IPS-15b (cell line): Measurements from ENCODE around the gene CD274.
"Not testable (repeated sequence)": the region's sequence is repeated elsewhere in the genome, so short reads cannot be mapped to it uniquely, and the experiment has no call there.

Source experiments
- H3K27me3 ChIP-seq: one replicate; pipeline ENCODE4 v1.6.1; 2013; ENCODE audit warnings: low read length; ENCODE audit not compliant: control insufficient read depth, insufficient read depth
- H3K36me3 ChIP-seq: one replicate; pipeline ENCODE4 v1.6.1; 2013; ENCODE audit warnings: low read length; ENCODE audit not compliant: control insufficient read depth, insufficient read depth
- H3K4me1 ChIP-seq: one replicate; pipeline ENCODE4 v1.6.1; 2013; ENCODE audit warnings: mild to moderate bottlenecking, low read length; ENCODE audit not compliant: control insufficient read depth, insufficient read depth
- H3K4me3 ChIP-seq: one replicate; pipeline ENCODE4 v1.5.1; 2013; ENCODE audit warnings: low read depth, low read length
- H3K9ac ChIP-seq: one replicate; pipeline ENCODE4 v1.6.1; 2013; ENCODE audit warnings: low read depth, mild to moderate bottlenecking, low read length
- H3K9me3 ChIP-seq: one replicate; pipeline ENCODE4 v1.6.1; 2013; ENCODE audit warnings: mild to moderate bottlenecking, low read length; ENCODE audit not compliant: control insufficient read depth, insufficient read depth

Gene CD274

GRCh38 chr9:5441043-5441442, 9.3 kb upstream of the CD274 start:
- Histone ChIP-seq H3K4me3 (no peak overlapping the region), H3K9ac (no peak overlapping the region), H3K36me3 (peaks cover under 1% of the 10 kb centered on the region), H3K27me3 (no peaks in the 10 kb centered on the region), H3K4me1 (no peaks in the 10 kb centered on the region), H3K9me3 (no peaks in the 10 kb centered on the region)

- Histone ChIP-seq H3K4me3 (no peak overlapping the region), H3K4me1 (no peaks in the 10 kb centered on the region), H3K36me3 (no peaks in the 10 kb centered on the region), H3K27me3 (no peaks in the 10 kb centered on the region), H3K9me3 (no peaks in the 10 kb centered on the region), H3K9ac (no peak overlapping the region)
Observed at GRCh38 chr9:5442400-5443011, 7.8 kb upstream of the CD274 start.

DNA sequence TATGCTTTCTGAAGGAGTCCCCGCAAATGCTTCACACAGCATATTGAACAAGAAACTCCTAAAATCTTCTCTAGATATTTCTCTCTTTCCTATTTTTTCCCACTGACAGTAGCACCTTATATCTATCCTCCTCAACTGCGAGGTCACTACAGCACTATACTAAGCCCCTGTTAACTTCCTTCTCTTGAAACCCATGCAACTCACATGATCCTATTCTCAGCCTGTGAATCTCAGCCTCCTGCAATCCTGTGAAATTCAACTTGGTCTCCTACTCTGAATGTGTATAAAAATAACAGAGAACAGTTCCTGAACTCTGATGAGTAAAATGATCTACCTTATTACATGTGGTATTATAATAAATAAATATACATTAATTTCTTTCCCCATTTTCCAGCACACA, 6.5 kb upstream of the CD274 start:
- Histone ChIP-seq H3K9me3 (no peaks in the 10 kb centered on the region), H3K36me3 (no peaks in the 10 kb centered on the region), H3K4me3 (no peak overlapping the region), H3K27me3 (no peaks in the 10 kb centered on the region), H3K4me1 (no peaks in the 10 kb centered on the region), H3K9ac (no peak overlapping the region)

- not testable (repeated sequence) for H3K27me3 ChIP-seq
Observed at GRCh38 chr9:5445096-5445495, 5.2 kb upstream of the CD274 start.

GRCh38 chr9:5445886-5446285, 4.5 kb upstream of the CD274 start:
- Histone ChIP-seq H3K36me3 (no peaks in the 10 kb centered on the region), H3K27me3 (no peaks in the 10 kb centered on the region), H3K9ac (no peak overlapping the region), H3K9me3 (no peaks in the 10 kb centered on the region), H3K4me1 (no peaks in the 10 kb centered on the region), H3K4me3 (no peak overlapping the region)

More at GRCh38 chr9:5445096-5445495, 5.2 kb upstream of the CD274 start:
- H3K36me3 ChIP-seq, H3K4me1 ChIP-seq, H3K9me3 ChIP-seq, H3K9ac ChIP-seq, H3K4me3 ChIP-seq: not testable (repeated sequence)

DNA sequence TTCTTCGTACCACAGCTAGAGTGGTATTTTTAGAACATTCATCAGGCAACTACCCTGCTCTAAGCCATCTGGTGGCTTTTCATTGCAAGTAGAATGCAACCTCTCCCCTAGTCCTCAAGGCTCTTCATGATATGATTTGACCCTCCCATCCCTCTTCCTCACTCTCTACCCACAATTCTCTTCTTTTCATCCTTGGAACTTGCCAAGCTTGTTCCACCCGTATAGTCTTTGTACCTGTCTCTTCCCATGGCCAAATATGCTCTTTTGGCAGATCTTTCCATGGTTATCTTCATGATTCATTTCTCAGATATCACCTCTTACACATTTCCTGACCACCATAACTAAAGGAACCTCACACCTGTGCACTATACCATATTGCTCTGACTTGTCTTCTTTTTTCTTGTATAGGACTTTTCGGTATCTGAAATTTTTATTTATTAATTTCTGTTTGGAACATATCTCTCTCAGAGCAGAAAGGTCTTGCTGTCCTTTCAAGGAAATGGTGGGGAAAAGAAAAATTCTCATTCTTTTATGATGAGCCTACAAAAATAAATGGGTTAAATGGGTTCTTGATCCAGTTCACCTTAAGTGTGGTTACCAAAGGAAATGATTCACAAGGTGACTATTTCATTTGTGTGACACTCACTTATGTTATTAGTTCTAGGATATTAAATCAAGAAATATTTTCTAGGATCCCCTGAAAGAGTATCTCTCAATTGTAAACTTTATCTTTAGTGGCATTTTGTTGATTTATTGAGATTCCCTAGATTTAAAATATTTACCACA, 3.7 kb upstream of the CD274 start:
- H3K9me3 ChIP-seq: no peaks in the 10 kb centered on the region
- no peak overlapping the region for H3K9ac ChIP-seq
- no peaks in the 10 kb centered on the region for H3K4me1 ChIP-seq
- no peaks in the 10 kb centered on the region for H3K27me3 ChIP-seq
- H3K36me3 ChIP-seq: no peaks in the 10 kb centered on the region
- H3K4me3 ChIP-seq: no peak overlapping the region

DNA sequence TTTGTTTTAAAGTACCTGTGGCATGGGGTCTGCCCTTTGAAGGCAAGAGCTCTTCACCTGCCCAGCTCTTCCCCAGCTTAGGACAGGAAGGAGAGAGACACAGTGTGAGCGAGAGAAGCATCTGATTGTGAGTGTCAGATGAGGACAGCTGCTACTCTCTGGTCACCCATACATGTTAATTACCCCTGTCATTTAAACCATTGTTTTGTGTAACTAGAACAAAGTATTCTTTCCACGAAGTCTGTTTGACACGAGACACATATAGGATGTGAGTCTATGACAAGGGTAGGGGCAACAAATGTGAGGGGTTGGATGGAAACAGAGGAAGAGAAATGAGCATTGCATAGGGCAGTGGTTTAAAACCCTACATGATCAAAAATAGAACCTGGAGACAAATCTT, 3.0 kb upstream of the CD274 start:
- Histone ChIP-seq H3K4me1 (no peaks in the 10 kb centered on the region), H3K9ac (no peak overlapping the region), H3K36me3 (no peaks in the 10 kb centered on the region), H3K27me3 (no peaks in the 10 kb centered on the region), H3K9me3 (no peaks in the 10 kb centered on the region), H3K4me3 (no peak overlapping the region)

GRCh38 chr9:5448016-5448415, 2.3 kb upstream of the CD274 start:
- no peak overlapping the region for H3K4me3 ChIP-seq
- H3K9ac ChIP-seq: no peak overlapping the region
- H3K4me1 ChIP-seq: no peaks in the 10 kb centered on the region
- no peaks in the 10 kb centered on the region for H3K9me3 ChIP-seq
- H3K36me3 ChIP-seq: no peaks in the 10 kb centered on the region
- no peaks in the 10 kb centered on the region for H3K27me3 ChIP-seq

- Histone ChIP-seq H3K27me3 (no peaks in the 10 kb centered on the region), H3K4me1 (no peaks in the 10 kb centered on the region), H3K9me3 (no peaks in the 10 kb centered on the region), H3K36me3 (no peaks in the 10 kb centered on the region), H3K4me3 (no peak overlapping the region), H3K9ac (no peak overlapping the region)
Observed at GRCh38 chr9:5448461-5449435, 1.6 kb upstream of the CD274 start.

DNA sequence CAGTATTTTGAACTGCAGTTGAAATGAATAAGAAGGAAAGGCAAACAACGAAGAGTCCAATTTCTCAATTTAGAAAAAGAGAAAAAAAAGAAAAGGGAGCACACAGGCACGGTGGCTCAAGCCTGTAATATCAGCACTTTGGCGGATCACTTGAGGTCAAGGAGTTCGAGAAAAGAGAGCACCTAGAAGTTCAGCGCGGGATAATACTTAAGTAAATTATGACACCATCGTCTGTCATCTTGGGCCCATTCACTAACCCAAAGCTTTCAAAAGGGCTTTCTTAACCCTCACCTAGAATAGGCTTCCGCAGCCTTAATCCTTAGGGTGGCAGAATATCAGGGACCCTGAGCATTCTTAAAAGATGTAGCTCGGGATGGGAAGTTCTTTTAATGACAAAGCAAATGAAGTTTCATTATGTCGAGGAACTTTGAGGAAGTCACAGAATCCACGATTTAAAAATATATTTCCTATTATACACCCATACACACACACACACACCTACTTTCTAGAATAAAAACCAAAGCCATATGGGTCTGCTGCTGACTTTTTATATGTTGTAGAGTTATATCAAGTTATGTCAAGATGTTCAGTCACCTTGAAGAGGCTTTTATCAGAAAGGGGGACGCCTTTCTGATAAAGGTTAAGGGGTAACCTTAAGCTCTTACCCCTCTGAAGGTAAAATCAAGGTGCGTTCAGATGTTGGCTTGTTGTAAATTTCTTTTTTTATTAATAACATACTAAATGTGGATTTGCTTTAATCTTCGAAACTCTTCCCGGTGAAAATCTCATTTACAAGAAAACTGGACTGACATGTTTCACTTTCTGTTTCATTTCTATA, 602 bp upstream of the CD274 start:
- Histone ChIP-seq H3K9me3 (no peaks in the 10 kb centered on the region), H3K9ac (peak overlapping the region; percentile 2), H3K4me3 (peak overlapping the region; percentile 31)

DNA sequence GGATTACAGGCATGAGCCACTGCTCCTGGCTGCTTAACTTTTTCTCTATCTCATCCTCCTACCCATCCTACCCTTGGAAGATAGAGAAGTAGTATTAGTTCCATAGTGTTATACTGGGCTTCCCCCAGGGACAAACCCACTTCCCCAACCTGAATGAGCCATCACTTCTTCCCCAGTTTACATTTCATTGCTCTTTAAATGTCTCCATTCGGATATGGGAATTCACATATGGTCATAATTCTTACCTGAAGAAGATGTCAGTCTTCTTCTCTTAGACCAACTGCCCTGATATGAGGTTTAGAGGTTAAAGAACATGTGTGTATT, 1.9 kb downstream of the CD274 start:
- H3K36me3 ChIP-seq: no peaks in the 10 kb centered on the region
- no peak overlapping the region for H3K4me3 ChIP-seq
- no peaks in the 10 kb centered on the region for H3K27me3 ChIP-seq
- no peaks in the 10 kb centered on the region for H3K9me3 ChIP-seq
- H3K4me1 ChIP-seq: no peaks in the 10 kb centered on the region
- no peak overlapping the region for H3K9ac ChIP-seq

More for the DNA sequence above, 602 bp upstream of the CD274 start:
- Histone ChIP-seq H3K27me3 (no peaks in the 10 kb centered on the region), H3K4me1 (no peaks in the 10 kb centered on the region), H3K36me3 (no peaks in the 10 kb centered on the region)
